Stimulated activated CD8-positive, alpha-beta memory T cell treated with anti-CD3 and anti-CD28 coated beads, Interleukin-15, amount 100 ng/mL, for 4 hours (primary cell): ENCODE data around the gene DPYSL5.

ENCODE experiments used
- DNase-seq, 2 donors: peaks; one replicate each; pipeline ENCODE4 v3.0.0-alpha.2; 2020; ENCODE audit warnings: low read depth in 2 of 2

DPYSL5 gene

DNA sequence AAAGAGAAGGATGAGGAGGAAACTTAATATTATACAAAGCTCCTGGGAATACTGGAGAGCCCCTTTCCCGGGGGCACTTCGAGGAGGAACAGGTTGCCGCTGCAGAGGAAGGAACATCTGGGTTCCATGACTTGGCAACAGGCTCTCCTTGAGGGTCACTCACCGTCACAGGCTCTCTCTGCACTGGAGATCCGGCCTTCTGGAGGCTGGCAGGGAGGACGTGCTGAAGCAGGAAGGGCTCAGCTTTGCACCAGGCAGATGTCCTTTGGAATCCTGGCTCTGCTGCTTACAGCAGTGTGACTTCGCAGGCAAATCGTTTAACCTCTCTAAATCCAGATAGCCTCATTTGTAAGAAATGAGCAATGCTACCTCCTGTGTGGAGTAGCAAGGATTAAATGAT, 2.9 kb upstream of the DPYSL5 start:
- DNase-seq, result no peak

DNA sequence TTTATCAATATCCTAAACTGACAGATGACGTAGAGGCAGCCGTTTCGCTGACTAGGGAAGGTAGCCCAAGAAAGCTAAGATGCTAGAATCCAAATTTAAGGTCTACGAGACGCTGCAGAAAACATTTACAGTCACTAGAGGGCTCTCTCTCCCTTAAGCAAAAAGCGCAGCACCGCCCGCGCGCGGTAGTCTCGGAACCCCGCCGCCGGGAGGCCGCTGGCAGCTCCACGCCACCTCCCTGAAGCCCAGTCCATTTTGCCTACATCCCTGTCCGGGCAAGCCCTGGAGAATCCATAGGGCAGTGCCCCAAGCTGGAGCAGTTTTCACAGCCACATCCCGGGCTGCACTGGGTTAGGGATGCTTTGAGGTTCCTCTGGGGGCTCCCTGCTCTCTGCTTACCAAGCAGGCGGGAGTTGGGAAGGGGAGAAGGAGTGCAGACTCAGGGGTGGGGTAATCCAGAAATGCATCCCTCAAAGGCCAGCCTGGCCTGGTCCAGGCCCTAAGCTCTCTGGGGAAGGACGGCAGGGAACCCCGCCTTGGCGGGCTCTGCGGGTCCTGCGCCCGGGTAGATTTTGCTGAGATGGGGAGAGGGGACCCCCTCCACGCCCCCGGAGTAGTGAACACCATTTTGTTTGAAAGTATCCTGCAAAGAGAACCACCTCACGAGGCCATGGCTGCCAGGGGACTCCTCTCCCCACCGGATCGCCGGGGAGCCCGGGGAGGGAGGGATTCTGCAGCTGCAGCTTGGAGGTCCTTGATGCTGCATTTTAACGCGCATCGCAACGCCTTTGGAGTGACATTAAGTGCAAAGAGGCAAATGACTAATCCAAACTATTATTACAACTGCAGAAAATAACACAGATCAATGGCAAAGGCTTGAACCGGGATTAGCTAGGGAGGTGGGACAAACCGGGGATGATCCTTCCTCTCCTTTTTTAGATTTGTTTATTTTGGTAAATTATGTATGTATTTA, 1.3 kb upstream of the DPYSL5 start:
- peak in 1 of 2 donors; percentile 23 for DNase-seq

GRCh38 chr2:26847307-26847654, 651 bp upstream of the DPYSL5 start:
- DNase-seq, result no peak

- DNase-seq, result no peak
Measured at GRCh38 chr2:26848336-26849055, 564 bp downstream of the DPYSL5 start.

DNA sequence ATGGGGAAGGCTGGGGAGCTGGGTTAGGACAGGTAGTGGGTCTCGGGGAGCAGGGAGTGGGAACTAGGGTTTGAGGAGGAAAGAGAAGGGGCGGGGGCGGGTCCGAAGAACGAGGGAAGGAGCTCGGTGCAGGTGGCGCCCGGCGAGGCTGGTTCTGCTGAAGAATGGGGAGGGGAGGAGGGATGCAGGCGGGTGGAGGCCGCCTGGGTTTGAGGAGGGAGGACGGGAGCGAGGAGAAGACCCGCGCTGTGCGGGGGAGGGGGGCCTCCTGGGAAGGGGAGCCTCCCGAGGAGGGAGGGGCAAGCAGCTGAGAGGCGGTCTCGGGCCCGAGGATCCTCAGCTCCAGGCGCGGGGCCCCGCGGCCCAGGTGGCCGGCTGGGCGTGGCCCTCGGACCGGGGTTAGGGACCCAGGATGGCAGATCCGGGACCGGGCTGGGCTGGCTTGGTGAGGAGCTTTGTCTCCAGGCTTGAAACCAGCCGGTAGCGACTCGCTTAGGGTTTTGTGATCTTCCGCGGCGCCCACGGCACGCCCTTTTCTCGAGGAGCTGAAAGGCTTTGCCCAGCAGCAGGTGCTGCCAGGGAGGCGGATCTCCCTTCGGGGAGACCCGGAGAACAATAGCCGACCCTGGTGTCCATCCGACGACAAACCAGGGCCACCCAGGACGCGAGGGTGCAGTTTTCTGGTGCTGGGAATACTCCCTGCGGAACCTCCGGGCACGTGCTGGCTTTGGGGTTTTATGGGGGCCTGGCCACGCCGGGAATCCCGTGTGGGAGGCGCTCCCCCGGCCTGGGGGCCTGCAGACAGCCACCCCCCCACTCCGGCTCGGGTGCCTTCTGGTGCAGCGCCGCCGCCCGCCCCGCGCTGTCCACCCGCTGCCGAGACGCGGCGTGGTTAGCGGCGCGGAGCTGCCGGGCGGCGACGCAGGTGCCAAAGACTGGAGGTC, 1.4 kb downstream of the DPYSL5 start:
- no peak for DNase-seq

- no peak for DNase-seq
Measured at GRCh38 chr2:26850000-26850431, 2.1 kb downstream of the DPYSL5 start.

- DNase-seq, result no peak
Measured at GRCh38 chr2:26850505-26850904, 2.6 kb downstream of the DPYSL5 start.

DNA sequence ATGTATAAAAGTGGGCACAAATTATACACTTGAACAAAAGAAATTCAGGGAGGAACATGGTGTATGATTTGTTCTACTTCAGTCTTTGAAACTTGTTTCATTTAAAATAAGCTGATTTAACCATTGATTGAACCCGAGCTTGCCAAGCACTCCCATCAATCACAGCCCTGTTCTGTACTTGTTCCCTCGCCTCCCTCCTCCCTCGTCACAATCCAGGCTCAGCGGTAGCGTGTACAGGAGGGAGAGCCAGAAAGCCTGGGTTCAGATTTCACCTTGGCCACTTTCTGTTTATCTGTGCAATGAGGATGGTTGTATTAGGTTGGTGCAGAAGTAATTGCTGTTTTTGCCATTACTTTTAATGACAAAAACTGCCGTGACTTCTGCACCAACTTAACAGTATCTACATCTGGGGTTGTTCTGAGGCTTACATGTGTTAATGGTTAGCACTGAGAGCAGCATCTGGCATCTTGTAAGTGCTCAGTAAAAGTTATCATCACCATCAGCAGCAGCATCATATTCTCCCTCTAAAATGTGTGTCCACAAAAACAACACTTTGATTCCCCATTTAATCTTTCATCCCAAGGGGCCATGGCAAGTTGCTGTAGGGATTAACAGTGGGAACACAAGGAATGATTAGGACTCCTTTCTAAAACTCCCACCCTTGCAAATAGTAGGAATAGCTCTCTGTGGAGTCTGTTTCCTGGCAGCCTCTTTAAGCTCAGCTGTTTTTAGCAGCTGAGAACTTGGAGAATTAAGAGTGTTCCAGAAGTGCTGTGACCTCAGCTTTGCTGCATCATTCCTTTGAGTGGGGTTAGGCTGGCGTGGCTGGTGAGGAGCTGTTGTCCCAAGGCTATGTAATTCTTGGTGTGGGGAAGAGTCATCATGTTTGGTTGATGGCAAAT, 4.7 kb downstream of the DPYSL5 start:
- no peak for DNase-seq

DNA sequence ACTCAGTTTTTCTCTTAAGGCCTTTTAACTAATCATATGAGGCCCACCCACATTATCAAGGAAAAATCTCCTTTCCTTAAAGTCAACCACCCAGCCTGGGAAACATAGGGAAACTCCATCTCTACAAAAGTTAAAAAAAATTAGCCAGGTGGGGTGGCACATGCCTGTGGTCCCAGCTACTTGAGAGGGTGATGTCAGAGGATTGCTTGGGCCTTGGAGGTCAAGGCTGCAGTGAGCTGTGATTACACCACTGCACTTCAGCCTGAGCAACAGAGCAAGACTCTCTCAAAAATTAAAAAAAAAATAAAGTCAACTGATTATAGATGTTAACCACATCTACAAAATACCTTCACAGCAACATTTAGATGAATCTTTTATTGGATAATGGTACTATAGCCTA, 5.8 kb downstream of the DPYSL5 start:
- no peak for DNase-seq

- DNase-seq, result no peak
Measured at GRCh38 chr2:26854283-26854827, 6.4 kb downstream of the DPYSL5 start.

DNA sequence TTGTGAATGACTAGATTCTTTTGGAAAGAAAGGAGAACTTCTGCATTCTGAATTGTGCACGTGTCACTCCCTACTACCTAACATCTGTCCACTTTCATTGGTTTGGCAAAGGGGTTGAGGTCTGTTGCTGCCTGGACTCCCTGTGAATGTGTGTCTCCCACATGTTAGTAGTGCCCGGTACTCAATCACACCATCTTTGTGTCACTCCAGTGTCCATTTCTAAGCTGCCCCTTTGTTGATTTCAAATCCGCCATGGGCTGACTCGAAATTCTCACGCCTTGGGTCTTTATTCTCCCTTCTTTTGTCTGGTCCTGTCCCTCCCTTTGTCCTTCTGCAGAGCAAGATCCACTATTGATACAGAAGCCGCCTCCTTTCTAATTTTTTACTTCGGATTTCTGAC, 7.5 kb downstream of the DPYSL5 start:
- no peak for DNase-seq

GRCh38 chr2:26859622-26860021, 11.7 kb downstream of the DPYSL5 start:
- DNase-seq, result no peak

DNA sequence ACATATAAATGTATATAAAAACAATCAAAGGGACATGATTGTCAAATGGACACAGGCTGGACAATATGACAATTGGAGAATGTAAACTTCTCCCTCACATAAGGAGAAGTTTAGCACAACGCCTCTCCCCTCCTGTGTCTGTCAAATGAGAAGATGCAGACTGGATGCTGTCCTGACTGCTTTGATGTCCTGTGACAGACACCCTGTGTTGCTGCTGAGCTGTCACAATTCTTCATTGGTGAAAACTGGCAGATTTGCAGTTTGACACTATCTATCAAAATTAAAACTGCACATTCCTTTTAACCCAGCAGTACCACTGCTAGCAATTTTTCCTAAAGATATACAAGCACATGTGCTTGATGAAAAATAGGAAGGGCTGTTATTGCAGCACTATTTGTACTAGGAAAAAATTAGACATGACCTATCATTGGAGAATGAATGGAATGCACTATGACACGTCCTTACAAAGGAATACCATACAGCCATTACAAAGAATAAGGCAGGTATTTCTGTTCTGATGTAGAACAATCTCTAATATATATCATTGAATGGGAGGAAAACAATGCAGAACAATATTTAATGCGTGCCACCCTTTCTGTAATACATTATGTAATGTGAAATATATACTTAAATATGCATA, 12.4 kb downstream of the DPYSL5 start:
- no peak for DNase-seq

DNA sequence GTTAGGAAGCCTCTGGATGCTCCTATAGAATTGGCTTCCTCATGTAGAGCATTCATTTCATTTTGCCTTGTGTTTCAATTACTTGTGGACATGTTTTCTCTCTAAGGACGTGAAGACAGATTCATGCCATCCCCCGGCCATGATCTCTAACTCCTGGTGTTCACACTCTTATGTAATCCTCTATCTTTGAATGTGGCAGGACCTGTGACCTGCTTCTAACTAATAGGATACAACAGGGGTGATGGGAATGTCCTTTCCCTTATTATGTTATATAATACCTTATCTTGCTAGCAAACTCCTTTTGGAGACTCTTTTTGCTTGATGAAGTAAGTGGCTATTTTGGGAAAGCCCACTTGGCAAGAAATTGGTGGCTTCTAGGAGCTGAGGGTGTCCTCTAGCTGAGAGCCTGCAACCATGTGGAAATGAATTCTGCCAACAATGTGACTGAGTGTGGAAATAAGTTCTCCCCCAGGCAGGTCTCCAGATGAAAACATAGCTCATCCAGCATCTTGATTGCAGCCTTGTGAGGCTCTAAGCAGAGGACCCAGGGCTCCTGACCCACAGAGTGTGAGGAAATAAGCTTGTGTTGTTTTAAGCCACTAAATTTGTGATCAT, 13.8 kb downstream of the DPYSL5 start:
- DNase-seq, result no peak

GRCh38 chr2:26864226-26864625, 16.3 kb downstream of the DPYSL5 start:
- DNase-seq, result no peak

DNA sequence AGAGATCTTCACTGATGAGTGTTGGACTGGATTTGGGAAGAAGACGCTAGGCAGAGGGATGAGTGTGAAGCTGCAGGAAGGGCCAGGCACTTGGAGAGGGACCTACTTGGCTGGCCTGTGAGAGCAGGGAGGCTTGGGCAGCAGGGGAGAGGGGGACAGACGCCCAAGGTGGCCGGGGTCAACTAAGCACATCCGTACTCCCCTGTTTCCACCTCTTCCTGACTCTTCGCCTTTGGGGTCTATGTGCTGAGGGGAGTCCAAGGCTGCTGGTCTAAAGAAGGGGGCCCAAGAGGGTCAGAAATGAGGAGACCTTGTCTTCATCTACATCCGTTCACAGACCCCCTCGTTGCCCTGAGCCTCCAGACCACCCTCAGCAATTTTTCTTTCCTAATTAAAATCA, 16.7 kb downstream of the DPYSL5 start:
- no peak for DNase-seq

DNA sequence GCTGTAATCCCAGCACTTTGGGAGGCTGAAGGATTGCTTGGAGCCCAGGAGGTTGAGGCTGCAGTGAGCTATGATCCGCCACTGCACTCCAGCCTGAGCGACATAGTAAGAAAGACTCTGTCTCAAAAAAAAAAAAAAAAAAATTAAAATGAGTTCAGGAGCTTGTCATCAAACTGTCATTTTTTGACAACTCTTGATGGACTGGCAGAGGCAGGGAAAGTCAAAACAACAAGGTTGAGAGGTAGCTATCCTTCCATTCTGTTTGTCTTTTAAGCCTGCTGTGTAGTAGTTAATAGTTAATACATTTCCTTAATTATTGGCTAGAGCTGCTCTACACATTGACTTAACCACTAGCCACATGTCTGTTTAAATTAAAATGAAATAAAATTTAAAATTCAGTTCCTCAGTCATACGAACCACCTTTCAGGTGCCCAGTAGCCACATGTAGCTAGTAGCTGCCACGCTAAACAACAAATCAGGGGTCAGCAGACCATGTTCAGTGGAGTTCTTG, 22.7 kb downstream of the DPYSL5 start:
- no peak for DNase-seq

GRCh38 chr2:26873286-26873983, 25.5 kb downstream of the DPYSL5 start:
- DNase-seq, result no peak

GRCh38 chr2:26874514-26874913, 26.6 kb downstream of the DPYSL5 start:
- DNase-seq, result no peak
